ENCODE data around the gene DHX35.

DNA sequence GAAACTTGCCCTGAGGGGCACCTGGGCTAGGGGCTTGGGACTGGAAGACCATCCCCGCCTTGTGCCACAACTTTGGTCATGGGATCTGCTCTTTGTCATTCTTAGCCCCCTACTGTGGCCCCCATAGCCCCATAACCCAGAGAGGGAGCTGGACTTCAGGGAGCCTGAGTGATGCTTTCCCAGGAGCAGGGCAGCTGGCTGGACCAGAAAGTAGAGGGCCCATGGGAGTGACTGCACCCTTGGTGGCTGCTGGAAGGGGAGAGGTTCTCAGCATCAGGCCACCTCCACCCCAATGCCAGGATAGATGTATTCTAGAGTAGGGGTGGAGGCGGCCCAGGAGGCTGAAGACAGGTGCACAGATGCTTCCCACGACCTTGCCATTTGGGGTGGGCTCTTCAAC, 41.7 kb upstream of the DHX35 start:
- TF ChIP-seq MED8 (CRISPR knock-in tag; IDR thresholded peaks at IDR 0.05; ENCODE audit: insufficient replicate concordance) (no peak), SAFB2 (CRISPR knock-in tag; IDR thresholded peaks at IDR 0.05; ENCODE audit: borderline replicate concordance, low read depth) (no peak), ZNF775 (CRISPR knock-in tag; IDR thresholded peaks at IDR 0.05; ENCODE audit: borderline replicate concordance) (no peak), ZBTB34 (CRISPR knock-in tag; IDR thresholded peaks at IDR 0.05) (no peak), NPAS2 (CRISPR knock-in tag; IDR thresholded peaks at IDR 0.05; ENCODE audit: borderline replicate concordance) (no peak), MTF2 (CRISPR knock-in tag; IDR thresholded peaks at IDR 0.05; ENCODE audit: borderline replicate concordance) (no peak), CTCF (CRISPR knock-in tag; IDR thresholded peaks at IDR 0.05) (no peak), SP1 (IDR thresholded peaks at IDR 0.05) (no peak), SP1 (CRISPR knock-in tag; IDR thresholded peaks at IDR 0.05) (no peak), TAF1 (CRISPR knock-in tag; IDR thresholded peaks at IDR 0.05) (no peak), RFX1 (IDR thresholded peaks at IDR 0.05) (no peak)
- TF ChIP-seq, protein P1, sequence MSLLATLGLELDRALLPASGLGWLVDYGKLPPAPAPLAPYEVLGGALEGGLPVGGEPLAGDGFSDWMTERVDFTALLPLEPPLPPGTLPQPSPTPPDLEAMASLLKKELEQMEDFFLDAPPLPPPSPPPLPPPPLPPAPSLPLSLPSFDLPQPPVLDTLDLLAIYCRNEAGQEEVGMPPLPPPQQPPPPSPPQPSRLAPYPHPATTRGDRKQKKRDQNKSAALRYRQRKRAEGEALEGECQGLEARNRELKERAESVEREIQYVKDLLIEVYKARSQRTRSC (CRISPR knock-in tag; IDR thresholded peaks at IDR 0.05; ENCODE audit: low read depth), result no peak

Measured in HepG2 (cell line).